Body of pancreas (tissue), 4 donors: ENCODE data around the gene HAVCR2. TPM values are rescaled to one million over a fixed set of nuclear protein-coding genes. Genes with fewer than 3 reads are reported as not detected.

Experiments used
- ATAC-seq: fragments of 150-250 bp; one replicate; pipeline ENCODE4 v1.9.1; 2016
- DNase-seq, 4 donors: peaks; one replicate each; pipeline ENCODE4 v3.0.0-alpha.2; 2019
- H3K27ac ChIP-seq, 4 donors: fragments of 200-600 bp; sonication (generic); 1 replicate in 3 of 4; 2 replicates in 1 of 4; pipeline versions ENCODE4 v1.5.1 to v1.6.1; 2016 to 2019; ENCODE audit warnings: mild to moderate bottlenecking in 1 of 4, mixed read lengths in 1 of 4, moderate library complexity in 1 of 4
- H3K27me3 ChIP-seq, 2 donors: fragments of 200-600 bp; sonication (generic); one replicate each; pipeline ENCODE4 v1.6.0; 2016; ENCODE audit warnings: mild to moderate bottlenecking in 1 of 2
- H3K36me3 ChIP-seq, 2 donors: fragments of 200-600 bp; sonication (generic); replicated peaks in 1 of 2; 2 replicates each; pipeline ENCODE4 v1.5.1; 2016; ENCODE audit warnings: low read depth in 2 of 2; ENCODE audit not compliant: insufficient read depth in 1 of 2
- H3K4me1 ChIP-seq: fragments of 200-600 bp; sonication (generic); one replicate; pipeline ENCODE4 v1.6.0; 2016
- H3K4me3 ChIP-seq, 2 donors: fragments of 200-600 bp; sonication (generic); 1 replicate in 1 of 2; 2 replicates in 1 of 2; pipeline ENCODE4 v1.5.1; 2016 to 2019
- H3K9me3 ChIP-seq, 3 donors: fragments of 200-600 bp; sonication (generic); 1 replicate in 2 of 3; 2 replicates in 1 of 3; pipeline ENCODE4 v1.5.1; 2016
- POLR2A ChIP-seq, 3 donors: fragments of 450-650 bp; IDR thresholded peaks; one replicate each; pipeline ENCODE4 v1.6.1; 2016; ENCODE audit warnings: antibody characterized with exemption in 3 of 3, mild to moderate bottlenecking in 2 of 3
- WGBS, 2 donors: methylation state at CpG; one replicate each; pipeline ENCODE4 v1.1.5; 2017; 5-methylcytosine and 5-hydroxymethylcytosine counted together
- intact Hi-C: fragments of 100-400 bp; cut with DNase I; formaldehyde crosslinking; loops from one replicate; pipeline ENCODE4 v1.15.1; 2023
- total RNA-seq, 2 donors: library from RNA; depleted of rRNA; stranded (reverse); fragments of >200 nt; gene quantifications; one replicate each; pipeline ENCODE4 v1.1.0, GENCODE V29; 2016
- TF ChIP-seq, protein P1 (sequence below), 7 experiments: fragments of 450-650 bp in 4 of 7; fragments of 200-600 bp in 3 of 7; sonication (generic) in 3 of 7; IDR thresholded peaks; one replicate each; pipeline ENCODE4 v1.5.1; 2016 to 2019; ENCODE audit warnings: antibody characterized with exemption in 7 of 7

Gene HAVCR2
- total RNA-seq, 2 donors from 2014 or later: 2.3 to 12.2 TPM

DNA sequence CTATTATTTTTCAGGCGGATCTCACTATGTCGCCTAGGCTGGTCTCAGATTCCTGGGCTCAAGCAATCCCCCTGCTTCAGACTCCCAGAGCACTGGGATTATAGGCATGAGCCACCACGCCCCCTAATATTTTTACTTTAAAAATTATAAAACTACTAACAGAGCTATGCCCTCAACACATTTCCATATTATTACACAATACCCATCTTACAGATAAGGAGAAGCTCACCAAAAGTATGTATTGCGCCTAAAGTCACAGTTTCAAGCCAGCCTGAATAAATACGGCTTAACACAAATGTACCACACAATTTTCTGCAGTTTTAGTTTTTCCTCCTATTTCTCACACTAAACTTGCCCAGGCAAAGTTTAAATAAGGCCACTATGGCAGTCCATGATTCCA lies 40.1 kb downstream of the HAVCR2 start:
- Histone ChIP-seq H3K27ac (no peak overlapping the region), H3K9me3 (no peaks in the 10 kb centered on the region), H3K4me1 (no peaks in the 10 kb centered on the region), H3K27me3 (no peaks in the 10 kb centered on the region), H3K4me3 (no peak overlapping the region), H3K36me3 (no peaks in the 10 kb centered on the region)
- WGBS, 2 donors: 83 to 93% methylated on average over 5 of the region's 5 CpGs
- no peak for TF ChIP-seq POLR2A (IDR thresholded peaks at IDR 0.05)
- TF ChIP-seq, protein P1, sequence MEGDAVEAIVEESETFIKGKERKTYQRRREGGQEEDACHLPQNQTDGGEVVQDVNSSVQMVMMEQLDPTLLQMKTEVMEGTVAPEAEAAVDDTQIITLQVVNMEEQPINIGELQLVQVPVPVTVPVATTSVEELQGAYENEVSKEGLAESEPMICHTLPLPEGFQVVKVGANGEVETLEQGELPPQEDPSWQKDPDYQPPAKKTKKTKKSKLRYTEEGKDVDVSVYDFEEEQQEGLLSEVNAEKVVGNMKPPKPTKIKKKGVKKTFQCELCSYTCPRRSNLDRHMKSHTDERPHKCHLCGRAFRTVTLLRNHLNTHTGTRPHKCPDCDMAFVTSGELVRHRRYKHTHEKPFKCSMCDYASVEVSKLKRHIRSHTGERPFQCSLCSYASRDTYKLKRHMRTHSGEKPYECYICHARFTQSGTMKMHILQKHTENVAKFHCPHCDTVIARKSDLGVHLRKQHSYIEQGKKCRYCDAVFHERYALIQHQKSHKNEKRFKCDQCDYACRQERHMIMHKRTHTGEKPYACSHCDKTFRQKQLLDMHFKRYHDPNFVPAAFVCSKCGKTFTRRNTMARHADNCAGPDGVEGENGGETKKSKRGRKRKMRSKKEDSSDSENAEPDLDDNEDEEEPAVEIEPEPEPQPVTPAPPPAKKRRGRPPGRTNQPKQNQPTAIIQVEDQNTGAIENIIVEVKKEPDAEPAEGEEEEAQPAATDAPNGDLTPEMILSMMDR (IDR thresholded peaks at IDR 0.05): no peak
- DNase-seq (no peak), ATAC-seq (no peak)
- intact Hi-C loops: no loop called here

DNA sequence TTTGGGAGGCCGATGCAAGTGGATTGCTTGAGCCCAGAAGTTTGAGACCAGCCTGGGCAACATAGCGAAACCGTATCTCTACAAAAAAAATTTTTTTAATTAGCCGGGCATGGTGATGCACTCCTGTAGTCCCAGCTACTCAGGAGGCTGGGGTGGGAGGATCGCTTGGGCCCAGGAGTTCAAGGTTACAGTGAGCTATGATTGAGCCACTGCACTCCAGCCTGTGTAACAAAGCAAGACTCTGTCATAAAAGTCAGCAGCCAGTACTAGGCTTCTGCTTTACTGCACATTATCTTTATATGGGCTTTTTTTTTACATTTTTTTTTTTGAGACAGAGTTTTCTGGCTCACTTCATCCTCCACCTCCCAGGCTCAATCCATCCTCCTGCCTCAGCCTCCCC lies 40.5 kb downstream of the HAVCR2 start:
- H3K9me3 ChIP-seq: no peaks in the 10 kb centered on the region
- 84 to 92% methylated on average over 4 to 5 of the region's 5 CpGs for whole genome bisulfite sequencing, 2 donors
- H3K27ac ChIP-seq: no peak overlapping the region
- H3K4me3 ChIP-seq: no peak overlapping the region
- H3K4me1 ChIP-seq: no peaks in the 10 kb centered on the region
- TF ChIP-seq POLR2A (IDR thresholded peaks at IDR 0.05): no peak
- TF ChIP-seq, protein P1 (IDR thresholded peaks at IDR 0.05): no peak
- DNase-seq (no peak), ATAC-seq (no peak)
- intact Hi-C loops: no loop called here
- H3K27me3 ChIP-seq: no peaks in the 10 kb centered on the region
- H3K36me3 ChIP-seq: no peaks in the 10 kb centered on the region

DNA sequence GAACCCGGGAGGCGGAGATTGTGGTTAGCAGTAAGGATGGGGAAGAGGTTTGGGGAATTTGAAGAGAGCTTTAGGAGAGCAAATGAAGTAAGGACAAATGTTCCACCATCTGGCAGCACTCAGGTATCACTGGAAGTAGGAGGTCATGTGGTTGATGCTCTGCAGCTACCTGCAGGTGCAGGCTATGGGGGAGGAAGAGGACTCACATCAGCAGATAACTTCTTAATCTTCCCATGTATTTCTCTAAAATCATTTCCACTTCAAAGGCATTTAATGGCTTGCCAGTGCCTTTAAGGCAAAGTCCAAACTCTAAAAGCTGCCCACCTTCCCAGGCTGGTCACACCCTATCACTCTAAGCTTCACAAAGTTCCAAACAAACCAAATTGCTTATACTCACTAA lies 41.8 kb downstream of the HAVCR2 start:
- Histone ChIP-seq H3K27me3 (no peaks in the 10 kb centered on the region), H3K9me3 (no peaks in the 10 kb centered on the region), H3K4me1 (no peaks in the 10 kb centered on the region), H3K4me3 (no peak overlapping the region), H3K27ac (no peak overlapping the region), H3K36me3 (no peaks in the 10 kb centered on the region)
- no peak for TF ChIP-seq POLR2A (IDR thresholded peaks at IDR 0.05)
- TF ChIP-seq, protein P1 (IDR thresholded peaks at IDR 0.05): no peak
- no peak for DNase-seq
- ATAC-seq: no peak
- WGBS, 2 donors: 50 to 56% methylated on average over 2 of the region's 2 CpGs
- intact Hi-C loops: no loop called here

DNA sequence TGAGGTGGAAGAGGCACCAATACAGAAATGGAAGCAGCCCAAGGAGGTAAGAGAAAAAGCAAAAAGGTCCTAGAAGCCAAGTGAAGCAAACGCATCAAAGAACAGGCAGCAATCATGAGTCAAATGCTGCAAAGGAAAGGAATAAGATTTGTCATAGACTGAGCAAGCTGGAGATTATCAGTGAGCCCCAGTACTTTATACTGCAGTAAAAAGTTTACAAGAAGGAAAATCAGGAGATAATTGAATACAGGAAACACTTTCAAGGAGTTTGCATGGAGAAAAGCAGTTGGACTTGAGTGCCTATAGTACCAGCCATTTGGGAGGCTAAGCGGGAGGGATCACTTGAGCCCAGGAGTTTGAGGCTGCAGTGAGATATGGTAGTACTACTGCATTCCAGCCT lies 42.8 kb downstream of the HAVCR2 start:
- Histone ChIP-seq H3K27me3 (no peaks in the 10 kb centered on the region), H3K36me3 (no peaks in the 10 kb centered on the region), H3K9me3 (no peaks in the 10 kb centered on the region), H3K4me3 (no peak overlapping the region), H3K4me1 (no peaks in the 10 kb centered on the region), H3K27ac (no peak overlapping the region)
- WGBS, 2 donors: 76 to 80% methylated on average over 2 of the region's 2 CpGs
- TF ChIP-seq, protein P1 (IDR thresholded peaks at IDR 0.05): no peak
- no peak for TF ChIP-seq POLR2A (IDR thresholded peaks at IDR 0.05)
- intact Hi-C loops: no loop called here
- DNase-seq: no peak
- ATAC-seq: no peak

DNA sequence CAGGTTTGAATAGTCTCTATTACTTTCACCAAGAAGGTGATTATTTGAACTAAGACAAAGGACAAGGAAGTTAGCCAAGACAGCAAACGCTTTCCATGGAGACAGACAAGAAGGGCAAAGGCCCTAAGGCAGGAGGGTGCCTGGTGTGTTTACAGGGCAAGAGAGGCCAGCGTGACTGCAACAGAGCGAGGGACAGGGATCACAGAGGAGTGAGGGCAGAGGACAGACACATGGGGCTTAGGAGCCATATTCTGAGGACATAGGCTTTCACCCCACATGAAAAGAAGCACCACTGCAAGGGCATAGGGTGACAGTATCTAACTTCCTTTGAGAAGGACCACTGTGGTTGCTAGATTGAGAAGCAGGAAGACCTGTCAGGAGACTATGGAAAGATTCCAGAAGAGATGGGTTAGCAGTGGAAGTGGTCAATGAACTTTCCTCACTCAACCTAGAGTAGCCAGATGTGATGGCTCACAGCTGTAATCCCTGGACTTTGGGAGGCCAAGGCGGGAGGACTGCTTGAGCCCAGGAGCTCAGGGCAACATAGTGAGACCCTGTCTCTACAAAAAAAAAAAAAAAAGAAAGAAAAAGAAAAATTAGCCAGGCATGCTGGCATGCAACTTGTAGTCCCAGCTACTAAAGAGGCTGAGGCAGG lies 44.9 kb downstream of the HAVCR2 start:
- Histone ChIP-seq H3K36me3 (no peaks in the 10 kb centered on the region), H3K4me3 (no peak overlapping the region), H3K27ac (no peak overlapping the region), H3K4me1 (peaks cover 9% of the 10 kb centered on the region), H3K27me3 (no peaks in the 10 kb centered on the region), H3K9me3 (no peaks in the 10 kb centered on the region)
- DNase-seq: no peak
- 86 to 88% methylated on average over 4 of the region's 4 CpGs for WGBS, 2 donors
- intact Hi-C loops: no loop called here
- no peak for ATAC-seq
- no peak for TF ChIP-seq POLR2A (IDR thresholded peaks at IDR 0.05)
- TF ChIP-seq, protein P1 (IDR thresholded peaks at IDR 0.05): no peak
